Measurements from ENCODE around the gene FAM174C.
"Not testable (repeated sequence)": the region's sequence is repeated elsewhere in the genome, so short reads cannot be mapped to it uniquely, and the experiment has no call there.

FAM174C gene

GRCh38 chr19:1296575-1297271 lies 21.4 kb downstream of the FAM174C start:
- no peak for DNase-seq (ENCODE audit: low read depth in 2 of 2)

GRCh38 chr19:1298235-1298634 lies 22.9 kb downstream of the FAM174C start:
- DNase-seq (ENCODE audit: low read depth in 2 of 2): no peak

- no peak for DNase-seq (ENCODE audit: low read depth in 2 of 2)
These were observed 24.5 kb downstream of the FAM174C start for GRCh38 chr19:1299801-1300200.

GRCh38 chr19:1300744-1301490 lies 25.6 kb downstream of the FAM174C start:
- no peak for DNase-seq (ENCODE audit: low read depth in 2 of 2)

- DNase-seq (ENCODE audit: low read depth in 2 of 2): no peak
These were observed 27.4 kb downstream of the FAM174C start for GRCh38 chr19:1302533-1303239.

GRCh38 chr19:1304197-1304924 lies 29.0 kb downstream of the FAM174C start:
- DNase-seq (ENCODE audit: low read depth in 2 of 2): no peak

GRCh38 chr19:1305354-1305753 lies 30.0 kb downstream of the FAM174C start:
- DNase-seq (ENCODE audit: low read depth in 2 of 2): not testable (repeated sequence)

GRCh38 chr19:1307320-1307719 lies 32.0 kb downstream of the FAM174C start:
- no peak for DNase-seq (ENCODE audit: low read depth in 2 of 2)

- DNase-seq (ENCODE audit: low read depth in 2 of 2): no peak
These were observed 32.5 kb downstream of the FAM174C start for GRCh38 chr19:1307755-1308303.

GRCh38 chr19:1308718-1309117 lies 33.4 kb downstream of the FAM174C start:
- no peak for DNase-seq (ENCODE audit: low read depth in 2 of 2)

GRCh38 chr19:1309977-1310852 lies 34.9 kb downstream of the FAM174C start:
- no peak for DNase-seq (ENCODE audit: low read depth in 2 of 2)

- no peak for DNase-seq (ENCODE audit: low read depth in 2 of 2)
These were observed 35.5 kb downstream of the FAM174C start for GRCh38 chr19:1310853-1311180.

- no peak for DNase-seq (ENCODE audit: low read depth in 2 of 2)
These were observed 36.3 kb downstream of the FAM174C start for GRCh38 chr19:1311543-1312091.

GRCh38 chr19:1312767-1313694 lies 37.7 kb downstream of the FAM174C start:
- DNase-seq (ENCODE audit: low read depth in 2 of 2): no peak

- no peak for DNase-seq (ENCODE audit: low read depth in 2 of 2)
These were observed 38.6 kb downstream of the FAM174C start for GRCh38 chr19:1313695-1314613.

GRCh38 chr19:1315470-1316166 lies 40.3 kb downstream of the FAM174C start:
- peak in 1 of 2 donors; percentile 20 for DNase-seq (ENCODE audit: low read depth in 2 of 2)

- DNase-seq (ENCODE audit: low read depth in 2 of 2): no peak
These were observed 41.1 kb downstream of the FAM174C start for GRCh38 chr19:1316466-1316865.
